ENCODE results near the gene ZNF423.

ZNF423 gene

DNA sequence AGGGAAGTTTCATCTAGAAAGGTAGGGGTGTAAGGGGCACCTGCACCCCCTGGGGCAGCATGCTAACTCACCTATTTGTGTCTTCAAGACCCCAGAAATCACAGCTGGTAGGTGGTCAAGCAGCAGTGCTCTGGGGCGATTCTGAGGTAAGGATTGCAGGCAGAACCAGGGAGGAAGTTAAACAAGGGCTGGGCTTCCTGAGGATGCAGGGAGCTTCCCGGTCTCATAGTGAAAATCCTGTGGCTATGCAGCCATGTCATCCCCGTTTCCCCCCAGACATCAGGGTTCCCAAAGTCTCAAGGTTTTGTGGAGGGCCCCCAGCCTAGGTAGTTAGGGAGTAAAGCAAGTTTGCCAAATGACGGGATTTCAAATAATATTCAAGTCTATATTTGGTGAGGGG lies 403.8 kb downstream of the ZNF423 start:
- DNase-seq = no peak

DNA sequence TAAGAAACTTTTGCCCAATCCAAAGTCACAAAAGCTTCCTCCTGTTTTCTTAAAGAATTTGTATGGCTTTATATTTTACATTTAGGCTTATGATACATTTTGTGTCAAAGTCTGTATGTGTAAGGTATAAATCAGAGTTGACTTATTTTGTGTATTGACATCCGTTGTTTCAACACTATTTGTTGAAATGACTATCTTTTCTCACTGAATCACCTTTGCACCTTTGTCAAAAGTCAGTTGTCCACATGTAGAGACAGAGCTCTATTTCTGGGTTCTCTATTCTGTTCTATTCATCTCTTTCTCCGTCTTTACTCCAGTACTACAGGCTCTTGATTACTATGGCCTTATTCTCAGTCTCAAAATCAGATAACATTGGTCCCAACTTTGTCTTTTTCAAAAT lies 409.1 kb downstream of the ZNF423 start:
- no peak for DNase-seq

DNA sequence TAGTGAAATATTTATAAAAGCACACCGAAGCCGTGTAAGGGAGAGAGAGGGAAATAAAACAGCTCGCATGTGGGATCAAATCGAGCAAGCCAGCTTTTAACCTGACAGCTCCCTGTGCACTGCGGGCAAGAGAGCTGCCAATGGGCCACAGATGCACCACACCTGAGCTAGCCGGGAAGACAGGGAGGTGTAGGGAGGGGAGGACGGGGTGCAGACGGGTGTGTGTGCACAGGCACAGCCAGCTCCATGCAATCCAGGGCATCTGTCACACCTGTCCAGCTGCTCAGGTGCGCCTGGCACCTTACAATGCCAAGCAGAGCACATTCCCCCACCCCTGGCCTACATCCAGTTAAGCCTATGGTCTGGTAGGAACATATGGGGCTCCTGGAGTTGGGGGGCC lies 412.3 kb downstream of the ZNF423 start:
- DNase-seq = no peak

DNA sequence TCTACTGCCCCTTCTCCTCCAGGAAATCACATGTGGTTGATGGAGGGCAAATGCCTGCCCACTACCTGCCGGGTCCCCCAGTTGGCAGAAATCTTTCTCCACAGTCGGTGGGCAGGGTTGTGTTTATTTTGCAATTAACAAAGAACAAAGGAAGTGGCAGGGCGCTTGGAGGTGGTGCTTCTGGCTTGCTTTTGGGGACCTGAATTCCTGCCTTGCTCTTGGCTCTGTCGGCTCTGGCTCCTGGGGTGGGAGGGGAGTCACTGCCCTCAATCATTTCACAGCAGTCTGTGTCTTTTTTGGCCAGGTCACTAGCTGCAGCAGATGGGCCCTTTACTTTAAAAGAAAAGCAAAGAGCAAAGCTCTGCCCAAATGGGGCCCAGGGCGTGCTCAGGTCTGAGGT lies 413.1 kb downstream of the ZNF423 start:
- DNase-seq = no peak

DNA sequence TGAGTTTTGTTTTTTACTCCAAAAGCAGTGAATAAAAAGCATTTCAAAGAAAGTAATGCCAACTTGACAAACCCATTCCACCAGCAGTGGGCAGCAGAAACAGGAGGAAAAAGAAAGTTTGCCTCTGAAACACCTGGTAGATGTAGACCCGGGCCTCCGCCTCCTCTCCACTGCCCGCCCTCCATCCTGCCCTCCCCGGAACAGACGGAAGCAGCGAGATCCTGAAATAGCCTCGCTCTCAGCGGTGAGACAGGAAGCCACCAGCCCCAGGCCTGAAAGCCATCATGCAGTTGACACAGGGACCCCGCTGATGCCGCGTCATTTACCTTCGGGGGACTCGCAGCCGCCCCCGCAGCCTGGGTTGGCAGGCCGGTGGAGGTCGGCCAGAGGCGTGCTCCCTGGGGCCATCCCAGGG lies 414.5 kb downstream of the ZNF423 start:
- DNase-seq = peak; percentile 71 to 79

DNA sequence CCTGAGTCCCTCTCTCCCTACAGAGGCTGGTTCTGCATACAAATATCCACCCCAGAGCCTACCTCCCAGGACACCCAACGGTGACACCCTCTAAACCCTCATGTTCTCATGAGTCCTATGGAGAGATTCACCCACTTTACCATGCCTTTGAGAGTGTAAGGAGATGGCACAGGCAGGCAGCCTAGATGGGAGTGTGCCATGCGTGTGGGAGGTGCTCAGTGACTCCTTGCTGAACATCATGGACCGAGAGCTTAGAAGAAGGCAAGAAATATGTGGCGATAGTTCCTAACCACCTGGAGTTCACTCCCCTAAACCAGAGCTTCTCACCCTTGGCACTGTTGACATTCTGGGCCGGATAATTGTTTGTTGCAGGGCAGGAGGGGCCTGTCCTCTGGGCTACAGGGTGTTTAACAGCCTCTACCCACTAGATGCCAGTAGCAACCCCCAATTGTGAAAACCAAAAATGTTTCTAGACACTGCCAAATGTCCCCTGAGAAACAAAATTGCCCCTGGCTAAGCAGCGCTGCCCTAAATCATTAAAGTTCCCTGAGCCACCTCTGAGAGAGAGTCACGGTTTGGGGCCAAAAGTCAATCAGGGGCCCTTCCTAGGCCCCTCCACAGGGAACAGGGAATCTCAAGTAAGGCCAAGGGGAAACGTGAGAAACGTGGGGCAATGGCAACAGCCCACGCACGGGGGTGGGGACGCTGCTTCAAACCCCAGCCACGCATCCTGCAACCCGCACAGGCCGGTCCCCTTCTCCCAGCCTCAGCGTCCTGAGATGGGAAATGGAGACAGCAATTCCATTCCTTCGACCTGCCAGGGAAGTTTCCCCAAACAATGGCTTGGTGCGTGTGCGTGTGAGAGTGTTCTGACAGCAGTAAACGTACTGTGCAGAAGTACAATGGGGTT lies 415.5 kb downstream of the ZNF423 start:
- no peak for DNase-seq

DNA sequence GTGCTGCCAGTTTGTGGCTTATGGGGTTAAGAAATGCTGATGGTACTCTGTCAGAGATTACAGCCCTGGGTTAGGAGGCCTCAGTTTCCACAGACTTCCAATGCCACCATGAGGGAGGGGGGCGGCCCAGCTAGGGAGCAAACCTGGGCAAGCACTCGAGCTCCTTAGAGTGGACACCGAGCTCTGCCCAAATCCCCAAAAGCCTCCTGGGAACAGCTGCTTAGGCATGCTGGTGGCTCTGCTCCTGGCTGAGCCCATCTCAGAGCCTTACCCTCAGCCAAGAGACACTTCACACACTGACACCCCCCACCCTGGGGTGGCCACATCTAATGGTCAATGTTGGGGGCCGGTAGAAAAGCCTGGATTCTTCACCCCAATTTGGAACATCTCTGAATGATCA lies 416.2 kb downstream of the ZNF423 start:
- DNase-seq = no peak

DNA sequence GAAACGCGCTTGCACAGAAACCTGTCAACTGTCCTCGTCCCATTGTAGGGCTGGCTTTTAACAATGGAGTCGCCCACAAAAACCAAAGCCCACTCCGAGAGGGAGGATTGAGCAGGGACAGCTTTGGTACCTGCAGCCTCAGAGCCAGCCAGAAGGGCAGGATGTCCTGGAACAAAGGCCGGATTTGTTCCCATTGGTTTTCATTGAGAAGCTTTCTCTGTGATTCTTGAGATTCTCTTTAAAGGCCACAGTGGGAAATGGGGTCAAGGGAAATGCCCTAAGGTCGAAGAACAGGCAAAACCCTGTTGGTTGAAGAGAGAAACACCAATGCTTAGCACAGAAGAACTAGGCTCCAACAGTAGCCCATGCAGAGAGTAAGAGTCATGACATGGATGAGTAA lies 416.9 kb downstream of the ZNF423 start:
- DNase-seq = no peak
